HL-60/S4 treated with phorbol 12-myristate 13-acetate at 8.2 ng/mL for 4 days and 3 days (cell line): ENCODE data around the gene PPP2R5E.
"Not testable (repeated sequence)": the region's sequence is repeated elsewhere in the genome, so short reads cannot be mapped to it uniquely, and the experiment has no call there.

Experiments used
- in situ Hi-C: fragments of 300-500 bp; cut with MboI; formaldehyde crosslinking; loops from 2 replicates; pipeline ENCODE4 v1.15.0; 2022; ENCODE audit warnings: low sequenced_read_pairs

Gene PPP2R5E

DNA sequence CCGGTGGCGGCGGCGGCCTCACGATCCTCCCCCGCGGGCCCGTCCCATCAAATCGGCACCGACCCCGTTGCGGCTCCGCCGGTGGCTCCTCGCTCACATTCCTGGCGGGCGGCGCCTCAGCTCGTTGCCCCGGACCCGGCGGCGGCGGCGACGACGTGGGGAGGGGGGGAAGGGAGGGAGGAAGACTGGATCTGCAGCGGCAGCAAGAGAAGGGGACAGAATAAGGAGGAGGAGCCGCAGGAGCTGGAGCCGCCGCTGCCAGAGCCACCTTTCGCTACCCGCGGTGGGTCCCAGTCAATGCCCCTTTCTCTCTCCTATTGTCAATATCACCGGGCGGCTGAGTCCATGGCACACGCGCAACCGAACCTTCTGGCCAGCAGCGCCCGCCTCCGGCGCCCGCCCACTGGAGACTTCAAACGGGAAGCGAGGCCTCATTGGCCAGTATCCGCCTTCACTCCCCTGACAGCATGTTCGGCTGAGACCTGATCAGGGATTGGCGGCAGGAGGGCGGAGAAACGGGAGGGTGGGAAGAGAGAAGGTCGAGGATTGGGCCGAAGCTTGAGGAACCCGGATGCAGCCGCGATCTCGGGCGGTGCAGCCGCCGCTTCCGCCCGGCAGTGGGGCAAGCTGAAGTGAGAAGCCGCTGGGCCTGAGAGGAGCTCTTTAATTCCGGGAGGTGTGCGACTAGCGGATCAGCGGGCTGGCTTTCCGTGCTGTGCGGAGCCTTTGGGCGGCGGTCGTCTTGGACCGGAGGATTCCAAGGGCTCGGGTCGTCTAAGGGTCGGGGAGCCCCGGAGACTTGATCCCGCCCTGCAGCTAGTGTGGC lies at the start of gene PPP2R5E:
TSS of gene PPP2R5E (minus strand) at position 378 of the 826 bp plus-strand sequence. CDS start 3,692 bp downstream, outside the sequence.
- in situ Hi-C loops: no loop called here

DNA sequence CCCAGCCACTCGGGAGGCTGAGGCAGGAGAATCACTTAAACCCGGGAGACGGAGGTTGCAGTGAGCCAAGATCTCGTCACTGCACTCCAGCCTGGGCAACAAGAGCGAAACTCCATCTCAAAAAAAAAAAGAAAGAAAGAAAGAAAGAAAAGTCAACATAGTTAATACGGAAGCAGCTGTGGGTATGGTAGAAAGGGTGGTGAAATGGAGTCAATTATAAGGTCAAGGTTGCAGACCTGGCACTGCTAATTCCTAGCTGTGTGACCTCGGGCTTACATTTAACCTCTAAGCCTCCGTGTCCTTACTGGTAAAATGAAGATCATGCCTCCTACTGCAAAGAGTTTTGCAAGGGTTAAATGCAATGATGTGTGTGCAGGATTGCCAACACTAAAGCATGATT lies 39.9 kb upstream of the PPP2R5E start:
- in situ Hi-C loops: not testable (repeated sequence)

DNA sequence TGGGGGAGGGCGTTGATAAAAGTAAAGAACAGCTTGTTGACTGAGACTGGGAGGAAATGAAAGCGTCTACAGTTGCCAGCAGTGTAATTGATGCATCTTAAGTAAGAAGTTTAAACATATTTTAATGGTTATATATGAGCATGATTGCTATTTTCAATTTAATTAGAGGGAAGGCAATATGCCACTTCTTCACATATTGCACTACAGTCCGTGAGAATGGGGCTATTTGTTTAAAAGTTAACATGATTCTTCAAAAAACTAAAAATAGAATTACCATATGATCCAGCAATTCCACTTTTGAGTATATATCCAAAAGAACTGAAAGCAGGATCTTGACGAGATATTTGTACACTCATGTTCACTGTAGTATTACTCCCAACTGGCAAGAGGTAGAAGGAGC lies 38.3 kb upstream of the PPP2R5E start:
- in situ Hi-C loops: no loop called here

DNA sequence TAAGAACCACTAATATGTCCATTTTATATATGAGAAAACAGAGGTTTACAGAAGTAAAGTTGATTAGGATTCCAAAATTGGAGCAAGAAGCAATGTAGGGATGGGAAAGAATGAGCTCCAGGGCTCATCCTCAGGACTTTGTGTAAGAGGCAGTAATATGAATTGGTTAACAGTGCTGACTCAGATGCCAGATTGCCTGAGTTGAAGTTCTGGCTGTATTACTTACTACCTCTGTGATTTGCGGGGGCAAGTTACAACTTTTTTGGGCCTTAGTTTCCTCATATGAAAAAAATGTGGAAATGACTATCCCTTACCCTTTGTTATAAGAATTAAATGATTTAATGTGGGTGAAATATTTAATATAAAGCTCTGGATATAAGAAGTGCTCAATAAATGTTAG lies 35.1 kb upstream of the PPP2R5E start:
- in situ Hi-C loops: no loop called here

DNA sequence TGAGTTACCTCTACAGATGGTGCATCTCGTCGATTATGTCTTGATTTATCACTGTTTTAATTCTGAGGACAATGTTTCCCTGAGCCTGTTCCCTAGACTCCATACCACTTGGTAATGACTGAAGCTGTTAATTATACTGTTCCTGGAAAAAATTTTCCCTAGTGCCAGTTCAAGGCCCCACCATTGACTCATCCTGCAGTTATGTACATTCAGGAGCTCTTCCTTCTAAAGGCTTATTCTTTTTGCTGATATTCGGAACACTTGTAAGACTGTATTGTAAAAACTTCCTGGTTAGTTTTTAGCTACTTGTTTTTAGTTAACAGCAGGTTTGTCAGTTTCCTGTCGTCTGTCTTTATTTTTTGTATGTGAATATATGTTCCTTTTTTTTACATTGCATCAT lies 30.4 kb upstream of the PPP2R5E start:
- in situ Hi-C loops: no loop called here

DNA sequence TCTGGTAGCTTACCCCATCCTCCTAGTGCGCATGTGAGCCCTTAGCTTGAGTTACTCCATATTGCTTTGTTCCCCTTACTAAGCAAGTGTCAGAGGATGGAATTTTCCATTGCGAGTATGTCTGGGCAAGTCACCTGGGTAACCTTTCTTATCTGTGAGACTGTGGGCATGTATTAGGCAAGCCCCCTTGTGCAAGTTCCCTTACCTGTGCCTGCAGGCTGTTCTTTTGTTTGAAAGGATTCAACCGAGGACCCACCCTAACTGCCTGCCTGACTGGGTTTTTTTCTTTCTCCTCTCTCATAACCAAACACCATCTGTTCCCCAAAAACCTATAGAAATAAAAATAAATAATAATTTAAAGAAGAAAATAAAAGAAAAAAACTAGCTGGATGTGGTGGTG lies 22.3 kb upstream of the PPP2R5E start:
- in situ Hi-C loops: no loop called here

DNA sequence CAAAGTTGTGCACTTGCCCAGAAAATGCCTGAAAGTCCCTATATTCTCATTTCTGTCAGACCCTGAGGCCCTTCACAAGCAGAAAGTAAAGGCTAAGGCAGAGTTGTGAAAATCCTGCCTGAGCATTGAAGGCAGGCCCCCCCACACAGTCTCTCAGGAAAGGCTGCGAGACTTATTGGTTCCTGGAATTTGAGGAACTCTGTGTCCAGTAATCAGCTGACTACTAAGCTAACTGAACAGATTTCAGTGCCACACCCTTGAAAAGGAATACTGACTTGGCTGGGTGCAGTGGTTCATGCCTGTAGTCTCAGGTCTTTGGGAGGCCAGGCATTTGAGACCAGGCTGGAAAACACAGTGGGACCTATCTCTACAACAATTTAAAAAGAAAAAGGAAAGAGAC lies 21.1 kb upstream of the PPP2R5E start:
- in situ Hi-C loops: no loop called here

DNA sequence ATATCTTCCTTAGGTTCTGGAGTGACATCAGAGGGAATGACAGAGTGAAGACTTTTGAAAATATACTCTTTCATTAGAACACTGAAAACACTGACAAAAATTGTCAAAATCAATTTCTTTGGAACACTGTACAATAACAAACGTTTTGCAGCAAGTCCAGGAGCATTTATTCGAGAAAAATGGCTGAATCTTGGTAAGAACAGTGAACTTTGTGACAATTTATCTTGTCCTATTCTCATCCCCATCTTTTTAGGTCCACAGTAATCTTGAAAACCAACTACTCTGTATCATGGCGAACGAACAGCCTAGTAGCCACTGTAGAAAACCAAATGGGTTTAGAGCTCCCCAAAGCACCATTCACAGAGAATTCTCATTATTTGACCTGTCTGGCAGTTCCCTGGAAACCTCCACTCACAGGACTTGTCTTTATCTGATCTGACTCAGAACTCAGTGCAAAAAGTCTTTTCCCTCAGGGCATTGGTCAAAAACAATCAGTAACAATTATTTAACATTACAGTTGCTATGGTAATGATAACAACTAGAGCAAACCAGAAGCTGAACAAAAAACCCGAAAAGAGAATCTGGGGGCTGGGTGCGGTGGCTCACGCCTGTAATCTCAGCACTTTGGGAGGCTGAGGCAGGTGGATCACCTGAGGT lies 20.3 kb upstream of the PPP2R5E start:
- in situ Hi-C loops: no loop called here

DNA sequence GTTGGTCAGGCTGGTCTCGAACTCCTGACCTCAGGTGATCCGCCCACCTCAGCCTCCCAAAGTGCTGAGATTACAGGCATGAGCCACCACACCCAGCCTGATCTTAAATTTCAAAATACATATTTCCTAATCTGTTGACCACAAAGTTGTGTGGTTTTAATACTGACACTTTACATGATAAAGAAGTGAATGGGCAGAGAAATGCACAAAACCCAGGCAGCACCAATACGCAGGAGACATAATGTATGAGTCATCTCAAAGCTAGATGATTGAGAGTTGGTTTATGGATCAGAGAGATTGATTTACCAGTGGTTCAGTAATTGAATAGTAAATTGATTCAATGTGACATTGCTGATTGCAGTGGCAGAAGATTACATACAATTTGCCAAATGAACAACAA lies 19.2 kb upstream of the PPP2R5E start:
- in situ Hi-C loops: no loop called here

DNA sequence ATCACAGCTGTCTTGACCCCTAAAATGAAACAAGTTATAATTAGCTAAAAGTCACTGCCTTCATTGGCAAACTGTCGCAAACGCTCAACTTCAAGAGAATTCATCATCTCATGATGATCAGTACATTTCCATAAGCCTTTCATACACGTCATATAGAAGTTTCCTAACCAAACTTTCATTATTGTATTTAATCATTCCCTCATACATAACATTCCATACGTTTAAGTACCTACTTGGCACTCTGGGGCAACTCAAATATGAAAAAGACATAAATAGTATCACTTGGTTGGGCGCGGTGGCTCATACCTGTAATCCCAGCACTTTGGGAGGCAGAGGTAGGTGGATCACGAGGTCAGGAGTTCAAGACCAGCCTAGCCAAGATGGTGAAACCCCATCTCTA lies 12.4 kb upstream of the PPP2R5E start:
- in situ Hi-C loops: no loop called here

DNA sequence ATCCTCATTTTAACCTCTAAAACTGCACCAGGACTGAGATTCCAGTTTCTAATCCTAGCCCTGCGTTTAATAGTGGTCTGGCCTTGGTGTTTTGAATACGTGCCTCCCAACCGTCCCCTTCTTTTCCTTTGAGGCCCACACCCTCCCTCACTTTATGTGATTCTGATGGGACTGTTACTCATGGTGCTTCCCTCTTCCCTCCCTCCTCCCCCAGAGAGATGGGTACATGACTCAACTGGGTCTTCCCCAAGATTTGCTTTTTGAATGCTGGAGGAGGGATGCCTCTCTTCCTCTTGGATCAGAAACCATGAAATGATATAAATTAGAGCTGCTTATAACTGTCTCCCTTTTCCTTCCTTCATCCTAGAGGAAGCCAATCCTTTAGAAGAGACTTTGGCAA lies 8.2 kb upstream of the PPP2R5E start:
- in situ Hi-C loops: no loop called here

DNA sequence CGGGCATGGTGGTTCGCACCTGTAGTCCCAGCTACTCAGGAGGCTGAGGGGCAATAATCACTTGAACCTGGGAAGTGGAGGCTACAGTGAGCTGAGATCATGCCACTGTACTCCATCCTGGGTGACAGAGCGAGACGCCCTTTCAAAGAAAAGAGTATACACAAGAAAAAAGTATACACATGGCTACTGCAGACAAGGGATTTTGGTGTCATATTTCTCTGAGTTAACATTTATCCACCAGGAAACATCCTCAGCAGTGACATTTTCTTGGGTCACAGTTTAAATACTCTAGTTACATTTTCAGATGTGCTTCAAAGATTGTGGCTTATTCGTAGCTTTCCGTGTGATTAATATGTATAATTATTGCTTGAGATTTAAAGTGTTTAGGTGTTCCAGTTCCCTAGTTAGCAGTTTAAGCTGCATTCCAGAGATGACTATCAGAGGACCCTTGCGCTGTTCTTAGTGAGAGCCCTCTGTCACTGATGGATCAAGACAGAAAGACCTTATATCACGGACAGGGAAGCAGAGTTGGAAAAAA lies 4.7 kb upstream of the PPP2R5E start:
- in situ Hi-C loops: no loop called here

DNA sequence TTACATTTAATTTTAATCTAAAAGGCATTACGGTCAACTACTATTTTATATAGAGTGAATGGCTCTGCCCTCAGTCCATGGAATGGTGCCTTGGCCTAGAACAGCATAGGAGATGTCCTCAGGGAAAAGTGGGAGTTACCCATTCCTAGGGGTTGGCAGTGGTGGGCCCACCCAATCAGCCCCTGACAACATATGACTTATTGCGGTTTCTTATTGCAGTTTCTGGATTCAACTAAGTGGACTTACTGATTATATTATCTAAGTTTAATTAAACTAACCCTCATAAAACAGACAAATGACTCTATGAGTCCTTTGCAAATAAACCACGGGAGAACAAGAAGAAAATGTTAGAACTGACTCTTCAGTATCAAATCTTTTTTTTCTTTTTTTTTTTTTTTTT lies 2.3 kb upstream of the PPP2R5E start:
- in situ Hi-C loops: no loop called here

DNA sequence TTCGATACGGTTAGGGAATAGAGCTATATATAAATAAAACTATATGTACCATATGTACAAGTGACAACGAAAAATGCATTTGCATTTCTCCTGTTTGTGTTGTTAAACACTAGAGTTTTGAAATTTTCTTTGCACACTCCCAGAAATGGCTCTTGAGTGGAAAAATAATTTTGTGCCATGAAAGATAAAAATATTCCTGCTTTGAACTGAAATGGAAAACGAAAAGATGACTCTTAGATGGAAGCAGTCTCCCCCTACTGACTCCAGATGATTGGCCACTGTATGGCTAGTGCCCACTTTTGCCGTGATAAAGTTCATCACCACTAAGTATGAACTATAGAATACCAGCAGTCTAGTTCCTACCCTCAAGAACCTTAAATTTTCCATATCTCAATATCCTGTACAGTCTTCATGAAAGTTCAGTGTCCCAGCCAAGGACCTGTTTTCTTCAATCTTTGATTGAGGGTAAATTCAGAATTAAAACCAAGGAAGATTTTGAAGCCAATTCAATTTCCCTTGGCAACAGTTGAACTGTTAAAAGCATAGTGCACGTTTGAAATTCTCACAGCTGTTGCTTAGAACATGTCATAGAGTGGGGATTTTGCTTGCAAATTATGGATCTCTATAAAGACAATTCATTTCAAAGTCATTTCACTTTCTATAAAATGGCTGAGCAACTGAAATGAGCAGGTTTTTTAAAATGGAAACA lies 1.6 kb upstream of the PPP2R5E start:
- in situ Hi-C loops: no loop called here

DNA sequence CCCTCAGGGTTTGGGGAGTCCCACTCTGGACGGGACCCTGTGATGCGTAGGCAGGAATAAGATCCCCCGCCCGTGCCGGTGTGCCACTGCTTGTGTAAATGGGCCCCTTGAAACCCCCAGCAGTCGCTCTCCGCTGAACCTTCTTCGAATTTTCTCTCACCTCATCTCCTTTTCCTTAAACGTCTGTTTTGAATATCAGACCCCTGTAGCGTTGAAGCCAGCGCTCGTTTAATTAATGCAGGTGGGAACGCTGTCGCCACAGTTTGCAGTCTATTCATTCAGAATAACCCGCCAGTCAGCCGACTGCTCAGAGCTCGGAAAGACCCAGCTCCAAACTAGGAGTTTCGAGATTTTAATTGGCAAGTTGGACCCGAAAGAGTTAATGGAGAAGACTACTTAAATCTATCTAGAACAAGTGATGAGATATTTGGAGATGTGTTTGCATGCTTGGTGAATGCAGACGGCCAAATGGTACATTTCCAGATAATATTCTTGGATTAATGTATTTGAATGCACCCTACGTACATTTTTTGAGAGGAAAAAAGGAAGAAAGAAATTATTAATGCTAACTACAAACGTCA lies 739 bp upstream of the PPP2R5E start:
- in situ Hi-C loops: no loop called here

DNA sequence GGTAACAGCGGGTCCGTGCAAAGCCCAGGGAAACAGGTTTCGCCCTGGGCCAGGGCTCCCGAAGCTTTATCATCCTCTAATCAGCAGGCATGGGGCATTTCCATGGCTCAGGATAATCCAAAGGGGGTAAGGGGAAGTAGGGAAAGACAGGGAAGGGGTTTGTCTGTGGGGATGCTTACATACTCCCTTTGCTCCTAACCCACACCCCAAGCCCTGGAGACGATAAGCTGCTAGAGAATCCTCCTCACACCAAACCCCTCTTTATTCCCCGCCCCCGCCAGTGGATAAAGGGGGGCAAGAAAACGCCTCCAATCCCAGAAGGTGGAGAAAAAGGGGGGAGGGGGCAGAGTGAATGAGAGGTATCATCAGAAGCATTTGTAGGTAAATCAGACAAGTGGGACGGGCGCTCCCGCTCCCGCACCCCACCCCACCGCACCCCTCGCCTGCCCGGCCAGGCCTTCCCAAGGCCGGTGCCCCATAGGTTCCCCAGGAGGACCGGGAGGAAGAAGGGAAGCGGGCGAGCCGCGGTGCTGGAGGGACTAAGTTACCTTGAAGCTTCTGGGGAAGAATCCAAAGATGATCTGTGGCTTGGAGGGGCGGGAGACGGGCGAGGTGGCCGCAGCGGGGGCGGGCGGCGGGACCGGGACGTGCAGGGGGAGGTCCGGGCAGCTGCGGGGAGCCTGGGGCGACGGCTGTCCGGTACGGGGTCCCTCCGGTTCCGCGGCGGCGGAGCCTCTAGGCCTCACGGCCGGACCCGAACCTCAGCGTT lies 762 bp downstream of the PPP2R5E start:
- in situ Hi-C loops: no loop called here

DNA sequence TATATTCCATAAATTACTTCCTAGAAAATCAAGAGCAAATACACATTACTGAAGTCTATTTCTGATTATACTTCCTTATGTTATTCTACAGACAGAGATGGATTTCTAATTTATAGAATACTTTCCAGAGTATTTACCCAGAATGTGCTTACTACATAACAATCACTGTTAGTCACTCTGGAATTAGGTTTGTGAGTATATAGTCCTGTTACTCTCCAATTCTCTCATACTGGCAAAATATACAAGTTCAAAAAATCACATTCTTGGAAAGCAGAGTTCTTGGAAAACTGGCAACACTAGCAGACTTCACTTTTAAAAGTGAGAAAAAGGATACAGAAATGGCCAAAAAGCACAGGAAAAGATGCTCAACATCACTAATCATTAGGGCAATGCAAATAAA lies 7.3 kb downstream of the PPP2R5E start:
- in situ Hi-C loops: no loop called here

DNA sequence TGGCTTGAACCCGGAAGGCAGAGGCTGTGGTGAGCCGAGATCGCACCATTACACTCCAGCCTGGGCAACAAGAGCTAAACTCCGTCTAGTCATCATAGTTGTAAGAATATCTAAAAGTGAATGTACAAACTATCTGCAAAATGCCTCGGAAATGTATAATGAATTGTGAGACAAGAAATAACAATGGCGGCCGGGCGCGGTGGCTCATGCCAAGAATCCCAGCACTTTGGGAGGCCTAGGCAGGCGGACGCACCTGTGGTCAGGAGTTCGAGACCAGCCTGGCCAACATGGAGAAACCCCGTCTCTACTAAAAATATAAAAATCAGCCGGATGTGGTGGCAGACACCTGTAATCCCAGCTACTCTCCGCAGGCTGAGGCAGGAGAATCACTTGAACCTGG lies 9.7 kb downstream of the PPP2R5E start:
- in situ Hi-C loops: no loop called here

DNA sequence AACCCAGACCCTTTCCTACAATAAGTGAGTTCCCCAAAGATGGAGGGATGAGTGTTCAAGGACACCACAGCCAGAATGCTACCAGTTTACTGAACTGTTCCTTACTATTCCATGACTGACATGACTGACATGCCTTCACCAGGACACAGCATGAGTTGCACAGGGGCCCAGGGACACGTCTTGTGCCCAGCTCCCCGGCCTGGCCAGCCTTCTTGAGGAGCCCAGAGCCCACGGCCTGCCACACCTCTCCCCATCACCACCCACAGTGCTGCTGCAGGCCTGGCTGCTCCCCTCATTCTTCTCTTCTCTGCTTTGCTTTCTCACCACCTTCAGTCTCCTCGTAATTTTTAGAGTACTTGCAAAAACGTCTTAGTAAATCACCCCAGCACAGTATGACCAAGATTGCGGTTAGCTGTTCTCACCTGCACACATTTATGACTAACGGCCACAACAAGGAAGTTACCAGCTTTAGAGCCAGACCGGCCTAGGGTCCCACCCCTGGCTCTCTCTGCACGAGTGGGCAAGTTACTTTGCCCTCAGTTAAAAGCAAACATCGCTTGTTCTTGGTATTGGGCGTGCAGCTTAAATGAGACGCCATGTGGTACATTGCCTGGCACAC lies 18.5 kb downstream of the PPP2R5E start:
- in situ Hi-C loops: no loop called here
